H9 (cell line): ENCODE data around the gene RTP3. TPM values are rescaled to one million over a fixed set of nuclear protein-coding genes. Genes with fewer than 3 reads are reported as not detected.
"Not testable (repeated sequence)": the region's sequence is repeated elsewhere in the genome, so short reads cannot be mapped to it uniquely, and the experiment has no call there.

Experiments used
- DNase-seq: peaks from one replicate; pipeline ENCODE4 v3.0.0-alpha.2; 2017
- H2AFZ ChIP-seq: one replicate; pipeline ENCODE4 v1.6.1; 2013; ENCODE audit warnings: mild to moderate bottlenecking, low read length, control low read depth, moderate library complexity
- H2AK5ac ChIP-seq: 2 replicates; pipeline ENCODE4 v1.6.1; 2013; ENCODE audit warnings: low read length, control low read depth, mixed read lengths; ENCODE audit not compliant: insufficient read length
- H2BK120ac ChIP-seq: one replicate; pipeline ENCODE4 v1.6.1; 2013; ENCODE audit warnings: low read depth, mild to moderate bottlenecking, low read length, control low read depth, inconsistent platforms; ENCODE audit not compliant: poor library complexity, severe bottlenecking
- H2BK12ac ChIP-seq: 2 replicates; pipeline ENCODE4 v1.6.1; 2013; ENCODE audit warnings: low read length, control low read depth, mixed read lengths, low read depth; ENCODE audit not compliant: insufficient read length
- H2BK15ac ChIP-seq: 2 replicates; pipeline ENCODE4 v1.6.1; 2013; ENCODE audit warnings: low read depth, low read length, control low read depth
- H2BK20ac ChIP-seq: one replicate; pipeline ENCODE4 v1.6.1; 2013; ENCODE audit warnings: low read depth, mild to moderate bottlenecking, low read length, control low read depth, inconsistent platforms; ENCODE audit not compliant: poor library complexity, severe bottlenecking
- H2BK5ac ChIP-seq: 2 replicates; pipeline ENCODE4 v1.6.1; 2013; ENCODE audit warnings: low read length, control low read depth, mixed read lengths; ENCODE audit not compliant: insufficient read length
- H3K14ac ChIP-seq: 2 replicates; pipeline ENCODE4 v1.6.1; 2013; ENCODE audit warnings: low read length, control low read depth; ENCODE audit not compliant: insufficient read depth
- H3K18ac ChIP-seq: 2 replicates; pipeline ENCODE4 v1.6.1; 2013; ENCODE audit warnings: low read depth, mild to moderate bottlenecking, mixed read lengths, low read length, control low read depth; ENCODE audit not compliant: insufficient read length
- H3K23ac ChIP-seq: 2 replicates; pipeline ENCODE4 v1.6.1; 2013; ENCODE audit warnings: low read length, control low read depth, mixed read lengths, low read depth; ENCODE audit not compliant: insufficient read length
- H3K23me2 ChIP-seq: 2 replicates; pipeline ENCODE4 v1.6.1; 2013; ENCODE audit warnings: low read depth, mild to moderate bottlenecking, mixed read lengths, low read length, control low read depth; ENCODE audit not compliant: insufficient read length, poor library complexity, severe bottlenecking
- H3K27ac ChIP-seq: 2 replicates; pipeline ENCODE4 v1.5.1; 2013; ENCODE audit warnings: low read length, control low read depth, mixed read lengths, low read depth; ENCODE audit not compliant: insufficient read length
- H3K27me3 ChIP-seq: 2 replicates; pipeline ENCODE4 v1.6.1; 2013; ENCODE audit warnings: low read length, control low read depth, inconsistent platforms; ENCODE audit not compliant: insufficient read depth
- H3K4ac ChIP-seq: 2 replicates; pipeline ENCODE4 v1.6.1; 2013; ENCODE audit warnings: low read depth, mild to moderate bottlenecking, control low read depth, inconsistent platforms, low read length, moderate library complexity
- H3K4me1 ChIP-seq: 2 replicates; pipeline ENCODE4 v1.6.1; 2013; ENCODE audit warnings: low read length, control low read depth, inconsistent platforms; ENCODE audit not compliant: insufficient read depth
- H3K4me2 ChIP-seq: 2 replicates; pipeline ENCODE4 v1.6.1; 2013; ENCODE audit warnings: low read length, control low read depth, mixed read lengths; ENCODE audit not compliant: insufficient read length, insufficient read depth
- H3K56ac ChIP-seq: 2 replicates; pipeline ENCODE4 v1.6.1; 2013; ENCODE audit warnings: low read depth, mild to moderate bottlenecking, mixed read lengths, low read length, control low read depth; ENCODE audit not compliant: insufficient read length
- H3K79me1 ChIP-seq: 2 replicates; pipeline ENCODE4 v1.6.1; 2013; ENCODE audit warnings: low read depth, mild to moderate bottlenecking, moderate library complexity, low read length, control low read depth, inconsistent platforms; ENCODE audit not compliant: insufficient read depth, poor library complexity, severe bottlenecking
- H3K79me2 ChIP-seq: 2 replicates; pipeline ENCODE4 v1.6.1; 2013; ENCODE audit warnings: low read length, control low read depth, inconsistent platforms; ENCODE audit not compliant: insufficient read depth
- H3K9ac ChIP-seq: 2 replicates; pipeline ENCODE4 v1.6.1; 2013; ENCODE audit warnings: low read length, control low read depth, mixed read lengths; ENCODE audit not compliant: insufficient read length; ENCODE audit errors: extremely low read depth
- H3K9me3 ChIP-seq: one replicate; pipeline ENCODE4 v1.6.1; 2013; ENCODE audit warnings: low read depth, low read length, inconsistent platforms; ENCODE audit not compliant: control insufficient read depth
- H3T11ph ChIP-seq: one replicate; pipeline ENCODE4 v1.6.1; 2013; ENCODE audit warnings: mild to moderate bottlenecking, low read length, control low read depth, inconsistent platforms
- H4K20me1 ChIP-seq: one replicate; pipeline ENCODE4 v1.6.1; 2013; ENCODE audit not compliant: control insufficient read depth, insufficient read length, insufficient read depth
- H4K5ac ChIP-seq: 2 replicates; pipeline ENCODE4 v1.6.1; 2013; ENCODE audit warnings: low read depth, mild to moderate bottlenecking, mixed read lengths, low read length, control low read depth; ENCODE audit not compliant: insufficient read length
- H4K8ac ChIP-seq: replicated peaks from 2 replicates; pipeline ENCODE4 v1.6.1; 2013; ENCODE audit warnings: low read length, control low read depth, mixed read lengths, low read depth; ENCODE audit not compliant: insufficient read length
- H4K91ac ChIP-seq: 2 replicates; pipeline ENCODE4 v1.6.1; 2013; ENCODE audit warnings: low read depth, mild to moderate bottlenecking, moderate library complexity, mixed read lengths, low read length, control low read depth; ENCODE audit not compliant: insufficient read length
- H3K27ac Mint-ChIP-seq, 3 experiments: 2 replicates in 2 of 3; 3 replicates in 1 of 3; pipeline ENCODE4 v1.8.0; 2020 to 2021; ENCODE audit warnings: mixed read lengths in 3 of 3, mild to moderate bottlenecking in 1 of 3, moderate library complexity in 1 of 3
- H3K27me3 Mint-ChIP-seq: 2 replicates; pipeline ENCODE4 v1.8.0; 2021; ENCODE audit warnings: low read depth, mild to moderate bottlenecking, moderate library complexity, mixed read lengths
- H3K36me3 Mint-ChIP-seq, 3 experiments: 2 replicates in 2 of 3; 3 replicates in 1 of 3; pipeline ENCODE4 v1.8.0; 2020 to 2021; ENCODE audit warnings: low read depth in 3 of 3, mixed read lengths in 3 of 3; ENCODE audit not compliant: insufficient read depth in 1 of 3
- H3K4me1 Mint-ChIP-seq, 2 experiments: 2 replicates each; pipeline ENCODE4 v1.8.0; 2020; ENCODE audit warnings: mixed read lengths in 2 of 2
- H3K4me3 Mint-ChIP-seq, 2 experiments: 2 replicates in 1 of 2; 3 replicates in 1 of 2; pipeline ENCODE4 v1.8.0; 2020 to 2021; ENCODE audit warnings: mild to moderate bottlenecking in 2 of 2, mixed read lengths in 2 of 2, moderate library complexity in 1 of 2
- H3K9me3 Mint-ChIP-seq, 2 experiments: 2 replicates in 1 of 2; 3 replicates in 1 of 2; pipeline ENCODE4 v1.8.0; 2020; ENCODE audit warnings: mild to moderate bottlenecking in 2 of 2, mixed read lengths in 2 of 2, moderate library complexity in 1 of 2
- WGBS: extraction: QIAGEN DNeasy Blood & Tissue Kit; methylation state at CpG from one replicate; pipeline ENCODE4 v1.1.7; 2013; ENCODE audit warnings: missing lambda C conversion rate, low lambda C conversion rate, mixed read lengths; ENCODE audit not compliant: insufficient read length; ENCODE audit errors: extremely low coverage; 5-methylcytosine and 5-hydroxymethylcytosine counted together
- total RNA-seq: library from RNA; stranded (reverse); gene quantifications from 2 replicates; pipeline ENCODE4 v1.2.1, GENCODE V29; 2021
- TF ChIP-seq, protein P1 (sequence below): fragments of 200-600 bp; sonication (generic); conservative IDR thresholded peaks from 3 replicates; pipeline ENCODE4 v1.8.0; 2021; ENCODE audit warnings: antibody characterized with exemption, mild to moderate bottlenecking

Gene RTP3
- total RNA-seq, 1 experiment from 2014 or later: not detected

DNA sequence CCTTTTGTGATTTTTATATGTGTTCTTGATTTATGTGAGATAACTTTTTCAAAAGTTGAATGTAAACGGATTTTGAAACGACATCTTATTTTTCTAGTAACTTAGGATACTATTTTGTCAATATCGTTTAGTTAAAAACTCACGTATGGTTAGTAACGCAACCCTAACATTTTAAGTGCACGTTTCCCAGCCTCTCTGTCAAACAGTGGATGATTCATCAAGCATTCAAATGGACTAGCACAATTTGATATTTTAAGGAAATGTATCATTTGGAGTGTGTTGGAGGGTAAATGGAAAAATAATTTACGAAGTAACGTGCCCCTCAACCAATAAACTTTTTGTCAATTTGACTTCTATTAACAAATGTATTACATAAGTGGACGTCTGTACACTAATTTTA, 23.3 kb downstream of the RTP3 start:
- Histone ChIP-seq H3K4me2 (no peak overlapping the region), H3K14ac (no peak overlapping the region), H3K23ac (no peak overlapping the region), H3K79me1 (no peaks in the 10 kb centered on the region), H4K20me1 (no peaks in the 10 kb centered on the region), H3K27ac (no peak overlapping the region), H4K8ac (no peak overlapping the region), H3K56ac (no peak overlapping the region), H2BK20ac (no peak overlapping the region), H2BK15ac (no peak overlapping the region), H3K79me2 (no peaks in the 10 kb centered on the region), H2AFZ (no peak overlapping the region), H2BK5ac (no peak overlapping the region), H2BK120ac (no peak overlapping the region), H2BK12ac (no peak overlapping the region), H3T11ph (no peak overlapping the region), H3K4ac (no peak overlapping the region), H4K5ac (no peak overlapping the region), H3K27me3 (no peaks in the 10 kb centered on the region), H3K9ac (no peak overlapping the region), H3K18ac (no peak overlapping the region), H3K23me2 (no peaks in the 10 kb centered on the region), H4K91ac (no peak overlapping the region), H2AK5ac (no peak overlapping the region), H3K4me1 (no peaks in the 10 kb centered on the region), H3K9me3 (no peaks in the 10 kb centered on the region)
- Mint-ChIP-seq H3K27me3 (no peaks in the 10 kb centered on the region), H3K4me1 (peaks cover 7% of the 10 kb centered on the region in 2 experiments; a peak in 3 of 4 replicates), H3K27ac (no peak overlapping the region), H3K4me3 (no peak overlapping the region), H3K9me3 (no peaks in the 10 kb centered on the region), H3K36me3 (0 out of 7 replicates have a peak, but pooled peaks cover 0 to 3% (median 0%) of the 10 kb centered on the region in 3 experiments)
- TF ChIP-seq, protein P1, sequence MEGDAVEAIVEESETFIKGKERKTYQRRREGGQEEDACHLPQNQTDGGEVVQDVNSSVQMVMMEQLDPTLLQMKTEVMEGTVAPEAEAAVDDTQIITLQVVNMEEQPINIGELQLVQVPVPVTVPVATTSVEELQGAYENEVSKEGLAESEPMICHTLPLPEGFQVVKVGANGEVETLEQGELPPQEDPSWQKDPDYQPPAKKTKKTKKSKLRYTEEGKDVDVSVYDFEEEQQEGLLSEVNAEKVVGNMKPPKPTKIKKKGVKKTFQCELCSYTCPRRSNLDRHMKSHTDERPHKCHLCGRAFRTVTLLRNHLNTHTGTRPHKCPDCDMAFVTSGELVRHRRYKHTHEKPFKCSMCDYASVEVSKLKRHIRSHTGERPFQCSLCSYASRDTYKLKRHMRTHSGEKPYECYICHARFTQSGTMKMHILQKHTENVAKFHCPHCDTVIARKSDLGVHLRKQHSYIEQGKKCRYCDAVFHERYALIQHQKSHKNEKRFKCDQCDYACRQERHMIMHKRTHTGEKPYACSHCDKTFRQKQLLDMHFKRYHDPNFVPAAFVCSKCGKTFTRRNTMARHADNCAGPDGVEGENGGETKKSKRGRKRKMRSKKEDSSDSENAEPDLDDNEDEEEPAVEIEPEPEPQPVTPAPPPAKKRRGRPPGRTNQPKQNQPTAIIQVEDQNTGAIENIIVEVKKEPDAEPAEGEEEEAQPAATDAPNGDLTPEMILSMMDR: no peak
- no peak for DNase-seq
- no CpG with 5 or more reads among the region's 9 CpGs for WGBS

DNA sequence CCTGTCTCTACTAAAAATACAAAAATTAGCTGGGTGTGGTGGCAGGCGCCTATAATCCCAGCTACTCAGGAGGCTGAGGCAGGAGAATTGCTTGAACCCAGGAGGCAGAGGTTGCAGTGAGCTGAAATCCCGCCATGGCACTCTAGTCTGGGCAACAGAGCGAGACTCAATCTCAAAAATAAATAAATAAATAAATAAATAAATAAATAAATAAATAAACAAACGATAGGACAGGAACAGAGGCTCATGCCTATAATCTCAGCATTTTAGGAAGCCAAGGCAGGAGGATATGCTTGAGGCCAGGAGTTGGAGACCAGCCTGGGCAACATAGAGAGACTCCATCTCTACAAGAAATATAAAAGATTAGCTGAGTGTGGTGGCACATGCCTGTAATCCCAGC, 24.4 kb downstream of the RTP3 start:
- not testable (repeated sequence) for H3K9me3 Mint-ChIP-seq, H3K79me2 ChIP-seq, H3K4me1 Mint-ChIP-seq, DNase-seq, H2BK15ac ChIP-seq, H3K14ac ChIP-seq, H2BK5ac ChIP-seq, H3K4me1 ChIP-seq, H4K20me1 ChIP-seq, H3K4me2 ChIP-seq, H3K27ac ChIP-seq, H3K23me2 ChIP-seq, H2AFZ ChIP-seq, H3K9ac ChIP-seq, H4K91ac ChIP-seq, H3K56ac ChIP-seq, H3K79me1 ChIP-seq, H3K27me3 Mint-ChIP-seq, H2BK12ac ChIP-seq, H3K9me3 ChIP-seq, H3K23ac ChIP-seq, H3K4ac ChIP-seq, H3K36me3 Mint-ChIP-seq, H2AK5ac ChIP-seq, H4K8ac ChIP-seq, H3K27me3 ChIP-seq, H4K5ac ChIP-seq, H2BK120ac ChIP-seq, H3K18ac ChIP-seq, H2BK20ac ChIP-seq, H3T11ph ChIP-seq, H3K27ac Mint-ChIP-seq, H3K4me3 Mint-ChIP-seq
- no CpG with 5 or more reads among the region's 4 CpGs for WGBS
